NCI-H82 treated with DMSO at 0.1 percent for 48 hours (cell line): Measurements from ENCODE around the gene TSPAN18.
A peak's percentile ranks its signal among the peaks of the same experiment; 100 is the strongest.

Experiments
- DNase-seq: peaks from one replicate; lab custom pipeline; 2025; ENCODE audit not compliant: unreplicated experiment; lab: John Stamatoyannopoulos, UW

TSPAN18 gene

GRCh38 chr11:44936525-44936924 lies 209.8 kb downstream of the TSPAN18 start:
- DNase-seq, result no peak

DNA sequence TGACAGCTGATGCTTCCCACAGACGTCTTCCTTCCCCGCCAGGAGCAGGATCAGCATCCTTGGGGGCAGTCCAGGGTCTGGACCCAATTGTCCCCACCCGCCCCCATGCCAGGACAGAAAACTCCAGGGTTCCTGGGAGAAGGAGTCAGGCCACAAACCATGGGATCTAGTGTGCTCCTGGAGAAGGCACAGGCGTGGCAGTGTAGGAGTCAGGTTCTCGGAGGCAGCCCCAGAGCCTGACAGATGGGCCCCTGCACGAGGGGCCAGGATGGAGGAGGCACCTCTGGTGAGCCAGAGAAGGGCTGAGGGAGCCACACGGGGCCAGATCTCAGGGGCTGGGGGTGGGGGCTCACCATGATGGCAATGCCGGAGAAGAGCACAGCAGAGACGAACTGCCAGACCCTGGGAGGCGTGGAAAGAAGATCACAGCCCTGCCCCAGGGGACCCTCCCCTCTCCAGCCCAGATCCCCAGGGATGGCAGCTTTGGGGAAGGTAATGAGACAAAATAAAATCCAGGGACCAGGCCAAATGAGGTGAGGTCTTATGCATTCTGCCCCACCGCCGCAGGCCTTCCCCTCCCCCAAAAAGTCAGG lies 210.3 kb downstream of the TSPAN18 start:
- DNase-seq, result peak; percentile 53

- no peak for DNase-seq
These were observed 211.4 kb downstream of the TSPAN18 start for GRCh38 chr11:44938066-44938691.

GRCh38 chr11:44939673-44940395 lies 213.1 kb downstream of the TSPAN18 start:
- DNase-seq, result no peak

DNA sequence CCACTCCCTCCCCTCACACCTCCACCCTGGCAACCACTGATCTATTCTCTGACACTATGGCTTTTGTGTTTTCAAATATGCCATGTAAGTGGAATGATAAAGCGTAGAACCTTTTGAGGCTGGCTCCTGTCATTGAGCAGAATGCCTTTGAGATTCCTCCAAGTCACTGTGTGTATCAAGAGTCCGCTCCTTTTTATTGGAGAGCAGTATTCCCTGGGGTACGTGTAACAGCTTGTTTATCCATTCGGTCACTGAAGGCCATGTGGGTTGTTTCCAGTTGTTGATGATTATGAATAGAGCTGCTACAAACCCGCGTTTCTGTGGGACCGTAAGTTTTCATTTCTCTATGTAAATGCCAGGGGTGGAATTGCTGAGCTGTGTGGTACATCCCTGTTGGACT lies 213.6 kb downstream of the TSPAN18 start:
- DNase-seq, result no peak

- no peak for DNase-seq
These were observed 214.1 kb downstream of the TSPAN18 start for GRCh38 chr11:44940835-44941234.

GRCh38 chr11:44941259-44942021 lies 214.7 kb downstream of the TSPAN18 start:
- DNase-seq, result no peak

GRCh38 chr11:44942029-44942955 lies 215.5 kb downstream of the TSPAN18 start:
- DNase-seq, result no peak

DNA sequence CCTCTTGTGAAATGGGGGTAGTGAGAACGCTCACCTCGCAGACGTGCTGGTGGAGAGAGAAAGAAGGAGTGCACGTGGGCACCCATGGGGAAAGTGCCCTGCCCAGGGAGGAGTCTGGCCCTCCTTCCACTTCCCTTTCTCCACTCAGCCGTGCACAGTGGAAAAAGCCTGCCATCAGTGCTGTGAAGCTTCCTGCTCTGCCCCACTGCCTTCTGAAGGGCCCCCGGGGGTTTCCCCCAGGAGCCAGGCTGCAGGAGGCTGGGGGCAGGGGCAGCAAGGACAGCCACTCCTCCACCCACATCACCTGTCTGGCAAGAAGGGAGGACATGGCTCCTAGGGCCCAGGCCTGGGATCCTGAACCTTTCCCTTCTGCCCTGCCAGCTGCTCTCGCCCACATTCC lies 216.4 kb downstream of the TSPAN18 start:
- DNase-seq, result no peak

- no peak for DNase-seq
These were observed 216.9 kb downstream of the TSPAN18 start for GRCh38 chr11:44943696-44944095.

- no peak for DNase-seq
These were observed 217.6 kb downstream of the TSPAN18 start for GRCh38 chr11:44944181-44944852.

- no peak for DNase-seq
These were observed 218.1 kb downstream of the TSPAN18 start for GRCh38 chr11:44944853-44945235.

GRCh38 chr11:44945666-44946065 lies 218.9 kb downstream of the TSPAN18 start:
- no peak for DNase-seq

DNA sequence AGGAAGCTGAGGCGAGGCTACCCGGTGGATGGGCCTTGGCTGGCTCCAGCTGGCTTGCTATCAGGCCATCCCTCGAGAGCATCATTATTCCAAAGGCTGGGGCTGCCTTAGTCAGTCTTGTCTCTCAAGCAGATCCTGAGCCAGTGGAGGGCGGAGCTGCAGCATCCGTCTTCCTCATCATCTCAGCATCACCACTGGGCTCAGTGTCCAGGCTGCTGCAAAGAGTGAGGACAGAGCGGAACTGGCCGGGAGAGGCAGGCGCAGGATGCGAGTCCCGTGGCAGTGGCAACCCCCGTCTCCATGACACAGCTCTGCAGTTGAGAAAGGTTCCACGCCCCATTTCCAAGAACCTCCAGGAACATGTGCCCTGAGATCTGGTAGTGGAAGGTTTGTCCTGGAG lies 219.5 kb downstream of the TSPAN18 start:
- DNase-seq, result no peak

DNA sequence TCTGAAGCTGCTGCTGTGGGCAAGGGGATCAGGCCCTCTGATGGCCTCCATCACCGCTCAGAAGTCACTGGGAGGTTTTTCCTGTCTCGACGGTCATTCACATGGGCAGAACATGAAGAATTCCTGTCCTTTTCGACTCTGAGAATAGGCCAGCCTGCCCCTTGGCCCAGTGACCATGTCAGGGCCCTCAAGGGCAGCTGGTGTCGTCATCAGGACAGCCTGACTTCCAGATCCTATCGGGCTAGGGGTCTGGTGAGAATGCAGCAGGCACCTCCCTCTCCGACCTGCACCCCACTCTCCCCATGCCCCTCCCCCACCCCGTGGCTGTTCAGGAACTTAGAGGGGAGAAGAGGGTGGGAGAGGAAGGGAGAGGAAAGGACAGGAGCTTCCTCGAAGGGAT lies 220.4 kb downstream of the TSPAN18 start:
- DNase-seq, result no peak

DNA sequence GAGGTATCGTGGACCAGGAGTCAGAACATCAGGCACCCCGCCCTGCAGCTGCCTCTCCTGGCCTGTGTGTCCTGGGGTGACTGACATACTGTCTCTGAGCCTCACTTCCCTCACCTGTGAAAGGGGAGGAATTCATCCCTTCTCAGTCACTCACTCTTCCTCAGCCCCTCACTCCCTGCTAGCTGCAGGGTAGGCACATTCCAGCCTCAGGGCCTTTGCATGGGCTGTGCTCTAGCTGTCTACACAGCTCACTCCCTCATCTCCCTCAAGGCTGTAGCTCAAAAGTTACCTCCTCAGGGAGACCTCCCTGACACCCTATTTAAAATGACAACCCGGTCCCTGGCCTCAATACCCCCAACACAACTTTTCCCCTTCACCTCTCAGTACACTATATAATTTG lies 221.4 kb downstream of the TSPAN18 start:
- no peak for DNase-seq

- peak; percentile 41 for DNase-seq
These were observed 222.6 kb downstream of the TSPAN18 start for GRCh38 chr11:44949160-44950030.

DNA sequence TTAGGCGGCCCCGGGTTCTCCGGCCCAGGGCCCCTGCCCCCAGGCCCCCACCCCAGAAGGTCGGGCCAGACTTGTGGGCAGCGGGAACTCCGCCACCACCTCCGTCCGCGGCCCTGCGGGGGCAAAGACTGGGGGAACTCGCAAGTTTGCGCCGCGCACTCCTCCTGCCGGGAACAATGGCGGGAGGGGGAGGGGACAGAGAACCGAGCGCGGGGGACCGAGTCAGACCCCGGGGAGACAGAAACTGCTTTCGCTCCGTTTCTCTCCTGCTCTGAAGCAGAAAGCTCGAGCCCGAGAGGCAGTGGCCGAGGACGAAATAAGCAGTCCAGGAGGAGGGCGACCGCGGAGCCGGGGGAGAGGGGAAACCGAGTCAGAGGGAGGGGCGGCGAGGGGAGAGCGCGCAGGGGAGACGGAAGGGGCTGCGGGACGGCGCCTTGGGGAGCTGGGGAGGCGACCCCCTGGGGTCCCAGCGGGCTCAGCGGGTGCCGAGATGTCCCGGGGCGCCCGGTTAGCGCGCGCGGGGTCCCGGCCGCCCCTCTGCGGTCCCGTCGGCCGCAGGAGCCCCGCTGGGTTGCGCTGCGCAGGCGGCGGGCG lies 223.4 kb downstream of the TSPAN18 start:
- no peak for DNase-seq
